Body of pancreas (tissue), 4 donors: ENCODE results near the gene CHST9. TPM values are rescaled to one million over a fixed set of nuclear protein-coding genes. Genes with fewer than 3 reads are reported as not detected.

ENCODE experiments used
- ATAC-seq: fragments of 150-250 bp; one replicate; pipeline ENCODE4 v1.9.1; 2016
- DNase-seq, 4 donors: peaks; one replicate each; pipeline ENCODE4 v3.0.0-alpha.2; 2019
- H3K27ac ChIP-seq, 4 donors: fragments of 200-600 bp; sonication (generic); 1 replicate in 3 of 4; 2 replicates in 1 of 4; pipeline versions ENCODE4 v1.5.1 to v1.6.1; 2016 to 2019; ENCODE audit warnings: mild to moderate bottlenecking in 1 of 4, mixed read lengths in 1 of 4, moderate library complexity in 1 of 4
- H3K27me3 ChIP-seq, 2 donors: fragments of 200-600 bp; sonication (generic); one replicate each; pipeline ENCODE4 v1.6.0; 2016; ENCODE audit warnings: mild to moderate bottlenecking in 1 of 2
- H3K36me3 ChIP-seq, 2 donors: fragments of 200-600 bp; sonication (generic); replicated peaks in 1 of 2; 2 replicates each; pipeline ENCODE4 v1.5.1; 2016; ENCODE audit warnings: low read depth in 2 of 2; ENCODE audit not compliant: insufficient read depth in 1 of 2
- H3K4me1 ChIP-seq: fragments of 200-600 bp; sonication (generic); one replicate; pipeline ENCODE4 v1.6.0; 2016
- H3K4me3 ChIP-seq, 2 donors: fragments of 200-600 bp; sonication (generic); 1 replicate in 1 of 2; 2 replicates in 1 of 2; pipeline ENCODE4 v1.5.1; 2016 to 2019
- H3K9me3 ChIP-seq, 3 donors: fragments of 200-600 bp; sonication (generic); 1 replicate in 2 of 3; 2 replicates in 1 of 3; pipeline ENCODE4 v1.5.1; 2016
- POLR2A ChIP-seq, 3 donors: fragments of 450-650 bp; IDR thresholded peaks; one replicate each; pipeline ENCODE4 v1.6.1; 2016; ENCODE audit warnings: antibody characterized with exemption in 3 of 3, mild to moderate bottlenecking in 2 of 3
- WGBS, 2 donors: methylation state at CpG; one replicate each; pipeline ENCODE4 v1.1.5; 2017; 5-methylcytosine and 5-hydroxymethylcytosine counted together
- intact Hi-C: fragments of 100-400 bp; cut with DNase I; formaldehyde crosslinking; loops from one replicate; pipeline ENCODE4 v1.15.1; 2023
- total RNA-seq, 2 donors: library from RNA; depleted of rRNA; stranded (reverse); fragments of >200 nt; gene quantifications; one replicate each; pipeline ENCODE4 v1.1.0, GENCODE V29; 2016
- TF ChIP-seq, protein P1 (sequence below), 7 experiments: fragments of 450-650 bp in 4 of 7; fragments of 200-600 bp in 3 of 7; sonication (generic) in 3 of 7; IDR thresholded peaks; one replicate each; pipeline ENCODE4 v1.5.1; 2016 to 2019; ENCODE audit warnings: antibody characterized with exemption in 7 of 7

CHST9 gene
- total RNA-seq, 2 donors from 2014 or later = 4.3 to 6.7 TPM

DNA sequence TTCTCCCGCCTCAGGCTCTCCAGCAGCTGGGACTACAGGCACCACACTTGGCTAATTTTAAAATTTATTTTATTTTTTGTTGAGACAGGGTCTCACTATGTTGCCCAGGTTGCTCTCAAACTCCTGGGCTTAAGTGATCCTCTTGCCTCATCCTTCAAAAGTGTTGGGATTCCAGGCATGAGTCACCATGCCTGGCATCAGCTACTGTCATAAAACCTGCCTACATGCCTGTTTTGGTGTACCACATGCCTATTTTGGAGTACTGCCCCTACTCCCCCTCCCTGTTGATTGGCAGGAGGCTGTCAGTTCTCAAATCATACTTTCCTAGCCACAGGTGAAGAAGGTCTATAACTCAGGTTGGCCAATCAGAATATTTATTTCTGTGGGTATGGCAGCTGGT, 64.0 kb downstream of the CHST9 start:
- DNase-seq (no peak), ATAC-seq (no peak)
- Histone ChIP-seq H3K27ac (peak overlapping the region in 1 of 4 donors; percentile 33), H3K9me3 (no peaks in the 10 kb centered on the region), H3K4me3 (no peak overlapping the region), H3K4me1 (peaks cover 10% of the 10 kb centered on the region), H3K36me3 (no peaks in the 10 kb centered on the region), H3K27me3 (no peaks in the 10 kb centered on the region)
- intact Hi-C loops = no loop called here
- 78 to 80% methylated on average over 1 of the region's 1 CpG for WGBS, 2 donors
- TF ChIP-seq, protein P1, sequence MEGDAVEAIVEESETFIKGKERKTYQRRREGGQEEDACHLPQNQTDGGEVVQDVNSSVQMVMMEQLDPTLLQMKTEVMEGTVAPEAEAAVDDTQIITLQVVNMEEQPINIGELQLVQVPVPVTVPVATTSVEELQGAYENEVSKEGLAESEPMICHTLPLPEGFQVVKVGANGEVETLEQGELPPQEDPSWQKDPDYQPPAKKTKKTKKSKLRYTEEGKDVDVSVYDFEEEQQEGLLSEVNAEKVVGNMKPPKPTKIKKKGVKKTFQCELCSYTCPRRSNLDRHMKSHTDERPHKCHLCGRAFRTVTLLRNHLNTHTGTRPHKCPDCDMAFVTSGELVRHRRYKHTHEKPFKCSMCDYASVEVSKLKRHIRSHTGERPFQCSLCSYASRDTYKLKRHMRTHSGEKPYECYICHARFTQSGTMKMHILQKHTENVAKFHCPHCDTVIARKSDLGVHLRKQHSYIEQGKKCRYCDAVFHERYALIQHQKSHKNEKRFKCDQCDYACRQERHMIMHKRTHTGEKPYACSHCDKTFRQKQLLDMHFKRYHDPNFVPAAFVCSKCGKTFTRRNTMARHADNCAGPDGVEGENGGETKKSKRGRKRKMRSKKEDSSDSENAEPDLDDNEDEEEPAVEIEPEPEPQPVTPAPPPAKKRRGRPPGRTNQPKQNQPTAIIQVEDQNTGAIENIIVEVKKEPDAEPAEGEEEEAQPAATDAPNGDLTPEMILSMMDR (IDR thresholded peaks at IDR 0.05) = no peak
- TF ChIP-seq POLR2A (IDR thresholded peaks at IDR 0.05) = no peak

DNA sequence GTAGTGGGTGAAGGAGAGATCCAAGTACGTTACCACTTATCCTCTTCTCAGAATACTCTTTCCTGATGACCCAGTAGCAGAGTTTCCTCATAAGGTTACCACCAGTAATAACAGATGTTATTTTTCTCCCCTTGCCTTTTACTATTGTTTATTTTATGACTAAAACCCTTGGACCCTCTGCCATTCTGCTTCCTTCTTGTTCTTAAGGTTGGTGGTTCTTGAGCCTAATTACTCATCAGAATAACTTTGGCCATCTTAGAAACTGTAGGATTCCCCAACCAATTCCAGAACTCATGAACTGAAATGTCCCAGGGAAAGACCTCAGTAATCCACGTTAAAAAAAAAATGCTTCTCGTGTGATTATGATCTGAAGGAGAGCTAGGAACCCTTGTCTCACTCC, 64.9 kb downstream of the CHST9 start:
- no peak overlapping the region for H3K4me3 ChIP-seq
- H3K27ac ChIP-seq = peak overlapping the region in 2 of 4 donors; percentile 28 to 40
- intact Hi-C loops = no loop called here
- H3K4me1 ChIP-seq = peaks cover 10% of the 10 kb centered on the region
- H3K27me3 ChIP-seq = no peaks in the 10 kb centered on the region
- WGBS, 2 donors = 61 to 66% methylated on average over 3 of the region's 3 CpGs
- no peak for ATAC-seq
- H3K9me3 ChIP-seq = no peaks in the 10 kb centered on the region
- no peak for DNase-seq
- TF ChIP-seq, protein P1 (IDR thresholded peaks at IDR 0.05) = no peak
- no peak for TF ChIP-seq POLR2A (IDR thresholded peaks at IDR 0.05)
- no peaks in the 10 kb centered on the region for H3K36me3 ChIP-seq

DNA sequence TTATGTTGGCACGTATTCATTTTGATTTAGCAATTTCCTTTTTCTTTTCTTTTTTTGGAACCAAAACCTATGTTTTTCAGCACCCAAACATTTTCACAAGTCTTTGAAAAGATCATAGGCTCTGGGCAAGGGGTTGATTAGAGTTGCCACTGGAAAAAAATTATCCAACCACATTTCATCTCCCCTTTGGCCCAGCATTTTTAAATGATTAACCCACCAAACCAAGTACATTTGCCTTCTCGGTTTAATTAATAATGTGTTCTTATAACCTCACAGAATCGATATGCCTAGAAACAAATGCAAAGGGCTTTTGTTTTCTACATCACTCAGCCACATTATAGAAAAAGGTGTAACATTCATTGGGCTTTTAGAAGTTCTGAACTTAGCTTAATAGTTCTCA, 66.1 kb downstream of the CHST9 start:
- ATAC-seq (no peak), DNase-seq (no peak)
- no peak for TF ChIP-seq POLR2A (IDR thresholded peaks at IDR 0.05)
- TF ChIP-seq, protein P1 (IDR thresholded peaks at IDR 0.05) = no peak
- H3K4me3 ChIP-seq = no peak overlapping the region
- peak overlapping the region in 2 of 4 donors; percentile 28 to 40 for H3K27ac ChIP-seq
- no peaks in the 10 kb centered on the region for H3K9me3 ChIP-seq
- H3K27me3 ChIP-seq = no peaks in the 10 kb centered on the region
- intact Hi-C loops = no loop called here
- H3K36me3 ChIP-seq = no peaks in the 10 kb centered on the region
- H3K4me1 ChIP-seq = peaks cover 10% of the 10 kb centered on the region
- WGBS, 2 donors = 42 to 45% methylated on average over 3 of the region's 3 CpGs

DNA sequence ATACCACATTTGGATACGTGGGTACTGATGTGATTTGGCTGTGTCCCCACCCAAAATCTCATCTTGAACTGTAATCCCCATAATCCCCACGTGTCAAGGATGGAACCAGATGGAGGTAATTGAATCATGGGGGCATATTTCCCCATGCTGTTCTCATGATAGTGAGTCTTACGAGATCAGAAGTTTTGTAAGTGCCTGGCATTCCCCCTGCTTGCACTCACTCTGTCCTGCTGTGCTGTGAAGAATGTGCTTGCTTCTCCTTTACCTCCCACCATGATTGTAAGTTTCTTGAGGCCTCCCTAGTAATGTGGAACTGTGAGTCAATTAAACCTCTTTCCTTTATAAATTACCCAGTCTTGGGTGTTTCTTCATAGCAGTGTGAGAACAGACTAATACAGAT, 70.3 kb downstream of the CHST9 start:
- Histone ChIP-seq H3K36me3 (no peaks in the 10 kb centered on the region), H3K27me3 (no peaks in the 10 kb centered on the region), H3K4me3 (no peak overlapping the region), H3K9me3 (no peaks in the 10 kb centered on the region), H3K27ac (no peak overlapping the region), H3K4me1 (peaks cover 4% of the 10 kb centered on the region)
- ATAC-seq (no peak), DNase-seq (no peak)
- TF ChIP-seq, protein P1 (IDR thresholded peaks at IDR 0.05) = no peak
- TF ChIP-seq POLR2A (IDR thresholded peaks at IDR 0.05) = no peak
- intact Hi-C loops = no loop called here
- WGBS, 2 donors = 52 to 66% methylated on average over 3 of the region's 3 CpGs

DNA sequence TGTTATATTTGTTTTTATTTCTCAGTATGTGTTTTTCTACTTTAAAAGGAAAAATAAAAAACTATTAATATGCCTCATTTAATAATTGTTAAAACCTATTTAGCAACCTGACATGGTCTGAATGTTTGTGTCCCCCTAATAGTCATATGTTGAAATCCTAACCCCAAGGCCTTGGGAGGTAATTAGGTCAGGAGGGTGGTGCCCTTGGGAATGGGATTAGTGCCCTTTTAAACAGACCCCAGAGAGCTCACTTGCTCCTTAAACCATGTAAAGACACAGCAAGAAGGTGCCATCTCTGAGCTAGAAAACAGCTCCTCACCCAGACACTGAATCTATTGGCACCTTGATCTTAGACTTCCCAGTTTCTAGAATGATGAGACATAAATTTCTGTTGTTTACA, 71.8 kb downstream of the CHST9 start:
- DNase-seq (no peak), ATAC-seq (no peak)
- Histone ChIP-seq H3K27me3 (no peaks in the 10 kb centered on the region), H3K27ac (no peak overlapping the region), H3K4me3 (no peak overlapping the region), H3K9me3 (no peaks in the 10 kb centered on the region), H3K4me1 (peaks cover 1% of the 10 kb centered on the region), H3K36me3 (no peaks in the 10 kb centered on the region)
- intact Hi-C loops = no loop called here
- TF ChIP-seq POLR2A (IDR thresholded peaks at IDR 0.05) = no peak
- TF ChIP-seq, protein P1 (IDR thresholded peaks at IDR 0.05) = no peak
